ENCODE data around the gene BGN. TPM values are rescaled to one million over a fixed set of nuclear protein-coding genes. Genes with fewer than 3 reads are reported as not detected.

The BGN gene
- total and polyA plus RNA-seq, 4 donors = 77.9 to 161 (median 126) TPM

DNA sequence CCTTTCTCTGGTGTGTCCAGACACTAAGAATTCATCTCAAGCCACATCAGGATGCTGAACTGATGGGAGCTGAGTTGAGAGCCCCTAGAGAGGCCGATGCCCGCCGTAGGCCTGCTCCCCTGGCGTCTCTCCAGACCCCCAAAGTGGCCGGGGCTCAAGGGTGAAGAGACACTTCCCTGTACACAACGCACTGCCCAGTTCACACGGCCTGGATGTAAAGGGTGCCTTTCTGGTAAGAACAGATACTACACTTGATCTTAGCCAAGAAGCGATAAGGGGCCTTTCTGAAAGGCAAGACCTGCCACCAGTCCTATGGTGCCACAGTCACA is 43.9 kb upstream of the BGN start:
- TF ChIP-seq CTCF (IDR thresholded peaks at IDR 0.05; ENCODE audit: control extremely low read depth, extremely low read depth) = no peak
- Histone ChIP-seq H3K9me3 (ENCODE audit: control insufficient read depth in 4 of 4, insufficient read depth in 3 of 4, low read length in 3 of 4) (peaks cover 0 to 1% (median 0%) of the 10 kb centered on the region in 4 donors), H3K27ac (ENCODE audit: low read depth in 1 of 2, low read length in 1 of 2) (no peak overlapping the region), H3K9ac (ENCODE audit: insufficient read depth in 1 of 2, low read length in 2 of 2) (no peak overlapping the region), H3K27me3 (ENCODE audit: control insufficient read depth in 3 of 3, insufficient read depth in 3 of 3, low read length in 2 of 3) (no peaks in the 10 kb centered on the region), H3K4me3 (no peak overlapping the region), H3K4me1 (ENCODE audit: control insufficient read depth in 5 of 5, insufficient read depth in 5 of 5, low read length in 5 of 5) (no peaks in the 10 kb centered on the region), H3K36me3 (ENCODE audit: control insufficient read depth in 4 of 4, insufficient read depth in 4 of 4, low read length in 4 of 4) (peaks cover 0 to 1% (median 0%) of the 10 kb centered on the region in 4 donors)
- ATAC-seq (ENCODE audit: insufficient read depth, low FRiP score) = no peak
- WGBS, 2 donors = 86 to 98% methylated on average over 8 of the region's 8 CpGs
- no peak for DNase-seq

DNA sequence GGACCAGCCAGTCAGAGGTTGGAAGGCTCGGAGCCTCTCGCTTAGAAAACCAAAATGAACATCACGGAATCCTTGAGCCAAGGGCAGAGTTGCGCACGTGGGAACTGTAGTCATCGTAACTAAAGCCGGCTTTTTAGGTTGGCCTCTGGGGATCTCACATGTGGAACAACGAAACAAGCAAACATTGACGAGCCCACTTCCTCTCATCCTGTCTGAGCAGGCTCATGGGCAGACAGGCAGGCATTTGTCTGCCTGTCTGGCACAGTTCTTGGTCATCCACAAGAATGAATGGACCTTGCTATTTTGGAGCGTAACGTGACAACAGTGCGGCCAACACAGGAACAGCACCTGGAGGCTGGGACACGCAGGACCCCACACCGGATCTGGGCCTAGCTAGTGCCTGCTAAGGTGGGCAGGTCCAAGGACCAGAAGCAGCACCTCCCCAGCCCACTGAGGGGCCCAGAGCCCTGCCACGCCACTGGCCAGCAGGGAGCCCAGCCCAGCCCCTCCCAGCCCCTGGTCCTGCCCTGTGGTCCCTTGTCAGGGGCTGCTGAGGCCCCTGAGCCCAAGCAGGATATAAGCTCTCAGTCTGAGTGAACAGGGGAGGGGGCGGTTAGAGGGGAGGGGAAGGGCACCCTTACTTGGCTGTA is 39.8 kb upstream of the BGN start:
- H3K4me3 ChIP-seq = no peak overlapping the region

GRCh38 chrX:153455571-153455970 is 39.2 kb upstream of the BGN start:
- H3K27ac ChIP-seq (ENCODE audit: low read depth in 1 of 2, low read length in 1 of 2) = no peak overlapping the region
- H3K27me3 ChIP-seq (ENCODE audit: control insufficient read depth in 3 of 3, insufficient read depth in 3 of 3, low read length in 2 of 3) = no peaks in the 10 kb centered on the region
- H3K9ac ChIP-seq (ENCODE audit: insufficient read depth in 1 of 2, low read length in 2 of 2) = no peak overlapping the region
- ATAC-seq (ENCODE audit: insufficient read depth, low FRiP score) = no peak
- no peak for TF ChIP-seq CTCF (IDR thresholded peaks at IDR 0.05; ENCODE audit: control extremely low read depth, extremely low read depth)
- peaks cover 0 to 1% (median 0%) of the 10 kb centered on the region in 4 donors for H3K9me3 ChIP-seq (ENCODE audit: control insufficient read depth in 4 of 4, insufficient read depth in 3 of 4, low read length in 3 of 4)
- WGBS, 2 donors = 84 to 88% methylated on average over 16 of the region's 16 CpGs
- no peak overlapping the region for H3K4me3 ChIP-seq
- H3K4me1 ChIP-seq (ENCODE audit: control insufficient read depth in 5 of 5, insufficient read depth in 5 of 5, low read length in 5 of 5) = no peaks in the 10 kb centered on the region
- peaks cover 0 to 4% (median 0%) of the 10 kb centered on the region in 4 donors for H3K36me3 ChIP-seq (ENCODE audit: control insufficient read depth in 4 of 4, insufficient read depth in 4 of 4, low read length in 4 of 4)
- DNase-seq = no peak

More for the DNA sequence above, 39.8 kb upstream of the BGN start:
- DNase-seq = no peak
- peaks cover 0 to 1% (median 0%) of the 10 kb centered on the region in 4 donors for H3K9me3 ChIP-seq (ENCODE audit: control insufficient read depth in 4 of 4, insufficient read depth in 3 of 4, low read length in 3 of 4)
- WGBS, 2 donors = 90 to 97% methylated on average over 16 of the region's 16 CpGs
- TF ChIP-seq CTCF (IDR thresholded peaks at IDR 0.05; ENCODE audit: control extremely low read depth, extremely low read depth) = no peak
- no peak overlapping the region for H3K27ac ChIP-seq (ENCODE audit: low read depth in 1 of 2, low read length in 1 of 2)
- H3K36me3 ChIP-seq (ENCODE audit: control insufficient read depth in 4 of 4, insufficient read depth in 4 of 4, low read length in 4 of 4) = peaks cover 0 to 5% (median 0%) of the 10 kb centered on the region in 4 donors
- no peaks in the 10 kb centered on the region for H3K27me3 ChIP-seq (ENCODE audit: control insufficient read depth in 3 of 3, insufficient read depth in 3 of 3, low read length in 2 of 3)
- H3K4me1 ChIP-seq (ENCODE audit: control insufficient read depth in 5 of 5, insufficient read depth in 5 of 5, low read length in 5 of 5) = no peaks in the 10 kb centered on the region
- no peak for ATAC-seq (ENCODE audit: insufficient read depth, low FRiP score)
- no peak overlapping the region for H3K9ac ChIP-seq (ENCODE audit: insufficient read depth in 1 of 2, low read length in 2 of 2)

DNA sequence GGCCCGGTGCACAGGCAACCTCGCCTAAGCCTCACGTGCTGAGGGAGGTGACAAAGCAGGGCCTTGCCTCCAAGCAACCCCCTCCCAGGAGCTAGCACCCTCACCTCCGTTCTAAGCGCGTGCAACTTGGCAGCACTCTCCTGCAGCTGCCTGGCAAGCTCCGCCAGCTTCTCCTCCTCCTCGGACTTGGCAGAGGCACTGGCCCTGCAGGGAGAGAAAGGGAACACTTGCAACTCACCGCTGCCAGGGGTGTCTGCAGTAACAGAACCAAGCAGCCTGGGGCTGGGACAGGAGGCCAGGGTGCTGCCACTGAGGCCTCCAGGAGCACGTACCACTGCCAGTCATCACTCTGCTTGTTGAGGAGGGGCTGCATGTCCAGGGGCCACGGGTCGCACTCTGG is 38.6 kb upstream of the BGN start:
- no peak for TF ChIP-seq CTCF (IDR thresholded peaks at IDR 0.05; ENCODE audit: control extremely low read depth, extremely low read depth)
- DNase-seq = no peak
- H3K27me3 ChIP-seq (ENCODE audit: control insufficient read depth in 3 of 3, insufficient read depth in 3 of 3, low read length in 2 of 3) = no peaks in the 10 kb centered on the region
- peaks cover 0 to 1% (median 0%) of the 10 kb centered on the region in 4 donors for H3K9me3 ChIP-seq (ENCODE audit: control insufficient read depth in 4 of 4, insufficient read depth in 3 of 4, low read length in 3 of 4)
- WGBS, 2 donors = 87 to 89% methylated on average over 10 to 12 of the region's 12 CpGs
- no peak overlapping the region for H3K9ac ChIP-seq (ENCODE audit: insufficient read depth in 1 of 2, low read length in 2 of 2)
- H3K36me3 ChIP-seq (ENCODE audit: control insufficient read depth in 4 of 4, insufficient read depth in 4 of 4, low read length in 4 of 4) = peaks cover 0 to 4% (median 0%) of the 10 kb centered on the region in 4 donors
- no peak overlapping the region for H3K4me3 ChIP-seq
- no peak for ATAC-seq (ENCODE audit: insufficient read depth, low FRiP score)
- H3K27ac ChIP-seq (ENCODE audit: low read depth in 1 of 2, low read length in 1 of 2) = no peak overlapping the region
- H3K4me1 ChIP-seq (ENCODE audit: control insufficient read depth in 5 of 5, insufficient read depth in 5 of 5, low read length in 5 of 5) = no peaks in the 10 kb centered on the region

Data from lung (tissue), 12 donors.